NCI-H510A treated with DMSO at 0.1 percent for 48 hours (cell line): Measurements from ENCODE around the gene P4HB.
"Not testable (repeated sequence)": the region's sequence is repeated elsewhere in the genome, so short reads cannot be mapped to it uniquely, and the experiment has no call there.

ENCODE experiments used
- DNase-seq: peaks from one replicate; lab custom pipeline; 2025; lab: John Stamatoyannopoulos, UW

Gene P4HB

DNA sequence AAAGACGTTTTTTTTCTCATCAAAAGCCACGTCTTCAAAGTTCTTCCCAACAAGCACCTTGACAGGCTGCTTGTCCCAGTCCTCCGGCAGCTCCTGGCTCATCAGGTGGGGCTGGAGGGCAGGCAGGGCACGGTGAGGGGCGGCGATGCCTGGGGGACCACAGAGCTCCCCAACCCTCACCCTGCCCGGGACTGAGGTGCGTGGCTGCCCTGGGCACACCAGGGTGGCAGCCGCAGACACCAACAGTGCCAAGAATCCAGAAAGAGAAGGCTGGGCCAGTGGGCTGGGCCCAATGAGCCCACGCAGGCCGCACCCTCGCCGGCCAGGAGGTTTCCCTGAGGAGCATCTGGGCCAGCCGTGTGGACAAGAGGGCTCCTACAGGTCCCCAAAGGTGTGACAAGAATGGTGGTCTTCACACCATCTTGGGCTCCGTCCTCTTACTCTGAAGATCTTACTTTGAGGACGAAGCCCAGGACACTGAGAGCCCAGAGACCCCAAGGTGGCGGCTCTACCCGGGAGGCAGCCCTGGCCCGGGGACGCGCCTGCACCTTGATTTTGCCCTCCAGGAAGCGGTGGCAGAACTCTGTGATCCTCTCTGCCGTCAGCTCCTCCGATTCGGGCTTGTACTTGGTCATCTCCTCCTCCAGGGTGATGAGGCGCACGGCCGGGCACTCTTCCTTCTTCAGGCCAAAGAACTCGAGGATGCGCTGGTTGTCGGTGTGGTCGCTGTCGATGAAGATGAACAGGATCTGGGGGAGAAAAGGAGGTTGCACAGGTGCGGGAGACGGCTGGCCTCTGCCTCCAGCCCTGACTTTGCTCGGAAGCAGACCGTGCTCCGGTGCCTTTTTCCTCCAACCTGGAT is 14.2 kb downstream of the P4HB start:
- no peak for DNase-seq

DNA sequence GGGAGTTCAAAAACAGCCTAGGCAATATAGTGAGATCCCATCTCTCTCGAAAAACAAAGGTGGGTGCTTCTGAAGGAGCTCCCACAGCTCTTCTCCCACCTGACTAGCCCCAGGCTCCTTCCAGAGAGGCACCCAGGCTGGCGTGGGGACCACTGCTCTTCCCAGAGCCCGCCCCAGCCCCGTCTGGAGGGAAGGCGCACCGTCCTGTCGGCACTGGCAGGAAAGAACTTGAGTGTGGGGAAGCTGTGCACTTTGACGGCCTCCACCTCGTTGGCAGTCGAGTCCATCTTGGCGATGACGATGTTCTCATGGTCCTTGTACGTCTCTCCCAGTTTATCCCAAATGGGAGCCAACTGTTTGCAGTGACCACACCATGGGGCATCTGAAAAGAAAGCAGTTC is 15.0 kb downstream of the P4HB start:
- no peak for DNase-seq

GRCh38 chr17:81844887-81845286 is 15.4 kb downstream of the P4HB start:
- no peak for DNase-seq

DNA sequence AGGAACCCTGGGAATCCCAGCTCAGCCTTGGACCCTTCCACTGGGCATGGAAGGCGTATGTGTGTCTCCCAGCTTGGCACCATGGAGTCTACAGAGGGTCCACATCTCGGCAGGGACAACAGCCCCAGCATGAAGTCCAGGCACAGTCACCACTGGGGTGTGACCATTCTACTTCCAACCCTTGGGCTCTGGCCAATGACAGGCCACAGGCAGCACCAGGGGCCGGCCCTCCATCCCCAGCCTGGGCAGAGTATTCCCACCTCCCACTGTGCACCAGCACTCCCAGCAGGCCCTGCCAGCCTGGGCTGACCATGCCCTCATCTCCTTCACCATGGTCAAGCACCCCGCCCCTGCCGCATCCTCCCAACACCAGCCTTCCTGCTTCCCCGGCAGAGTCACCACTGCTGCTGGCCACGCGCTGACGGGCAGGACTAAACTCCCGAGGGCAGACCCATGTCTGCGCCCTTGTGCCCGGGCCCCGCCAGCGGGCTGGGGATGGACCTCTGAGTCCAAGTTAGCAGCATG is 15.9 kb downstream of the P4HB start:
- DNase-seq, result no peak

GRCh38 chr17:81843713-81844326 is 16.5 kb downstream of the P4HB start:
- DNase-seq, result no peak

GRCh38 chr17:81842725-81843504 is 17.4 kb downstream of the P4HB start:
- DNase-seq, result no peak

DNA sequence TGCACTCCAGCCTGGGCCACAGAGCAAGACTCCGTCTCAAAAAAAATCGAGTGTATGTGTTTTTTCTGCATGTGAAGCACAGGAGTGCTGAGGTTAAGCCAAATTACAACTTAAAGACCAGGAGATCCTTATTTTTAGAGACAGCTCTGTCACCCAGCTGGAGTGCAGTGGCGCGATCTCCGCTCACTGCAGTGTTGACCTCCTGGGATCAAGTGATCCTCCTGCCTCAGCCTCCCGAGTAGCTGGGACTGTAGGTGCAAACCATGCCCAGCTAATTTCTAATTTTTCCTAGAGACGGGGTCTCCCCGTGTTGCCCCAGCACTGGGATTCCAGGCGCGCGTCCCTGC is 18.0 kb downstream of the P4HB start:
- no peak for DNase-seq

- no peak for DNase-seq
Measured at GRCh38 chr17:81841866-81842265, 18.5 kb downstream of the P4HB start.

GRCh38 chr17:81840826-81841778 is 19.2 kb downstream of the P4HB start:
- DNase-seq, result no peak

DNA sequence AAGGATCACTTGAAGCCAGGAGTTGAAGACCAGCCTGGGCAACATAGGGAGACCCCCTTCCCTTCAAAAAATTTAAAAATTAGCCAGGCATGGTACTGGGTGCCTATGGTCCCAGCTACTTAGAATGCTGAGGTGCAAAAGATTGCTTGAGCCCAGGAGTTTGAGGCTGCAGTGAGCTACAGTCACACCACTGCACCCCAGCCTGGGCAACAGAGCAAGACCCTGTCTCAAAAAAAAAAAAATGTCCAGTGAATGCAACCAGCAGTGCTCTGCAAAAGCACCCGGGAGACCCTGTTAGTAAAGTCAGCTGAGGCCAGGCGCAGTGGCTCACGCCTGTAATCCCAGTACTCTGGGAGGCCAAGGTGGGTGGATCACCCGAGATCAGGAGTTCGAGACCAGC is 20.3 kb downstream of the P4HB start:
- not testable (repeated sequence) for DNase-seq

- DNase-seq, result no peak
Measured at GRCh38 chr17:81839301-81839700, 21.0 kb downstream of the P4HB start.

DNA sequence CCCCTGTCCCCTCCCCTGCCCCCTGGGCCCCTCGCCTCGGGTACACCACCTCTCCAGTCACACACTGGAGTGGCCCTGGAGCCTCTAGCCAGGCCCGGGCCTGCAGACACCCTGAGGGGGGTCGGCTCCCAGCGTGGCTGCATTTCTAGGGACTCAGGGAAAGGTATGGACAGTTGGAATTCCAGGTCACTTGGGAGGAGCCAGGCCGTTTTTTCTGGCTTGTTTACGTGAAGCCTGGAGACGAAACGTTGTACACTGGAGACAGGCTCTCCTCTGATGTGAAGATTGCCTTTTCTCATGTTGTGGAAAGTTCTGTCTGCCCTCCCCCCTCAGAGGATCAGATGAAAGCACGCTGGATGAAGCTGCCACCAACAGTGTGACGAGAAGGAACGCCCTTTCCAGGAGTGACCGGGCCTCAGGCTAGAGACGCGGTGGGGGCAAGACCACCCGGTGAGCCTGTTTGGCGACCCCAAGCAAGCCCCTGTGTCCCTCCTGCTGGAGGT is 21.5 kb downstream of the P4HB start:
- DNase-seq, result no peak

DNA sequence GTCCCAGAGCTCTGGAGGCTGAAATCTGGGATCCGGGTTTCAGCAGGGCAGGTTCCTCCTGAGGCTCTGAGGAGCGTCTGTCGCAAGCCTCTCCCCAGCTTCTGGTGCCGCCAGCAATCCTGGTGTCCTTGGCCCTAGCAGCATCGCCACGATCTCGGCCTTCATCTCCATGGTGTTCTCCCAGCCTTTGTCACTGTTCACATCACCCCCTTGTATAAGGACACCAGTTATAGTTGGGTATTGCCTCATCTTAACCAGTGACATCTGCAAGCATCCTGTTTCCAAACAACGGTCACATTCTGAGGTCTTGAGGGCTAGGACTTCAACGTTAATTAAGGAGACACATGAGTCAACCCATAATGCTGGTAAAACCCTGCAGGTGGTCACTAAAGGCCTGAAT is 22.7 kb downstream of the P4HB start:
- no peak for DNase-seq

DNA sequence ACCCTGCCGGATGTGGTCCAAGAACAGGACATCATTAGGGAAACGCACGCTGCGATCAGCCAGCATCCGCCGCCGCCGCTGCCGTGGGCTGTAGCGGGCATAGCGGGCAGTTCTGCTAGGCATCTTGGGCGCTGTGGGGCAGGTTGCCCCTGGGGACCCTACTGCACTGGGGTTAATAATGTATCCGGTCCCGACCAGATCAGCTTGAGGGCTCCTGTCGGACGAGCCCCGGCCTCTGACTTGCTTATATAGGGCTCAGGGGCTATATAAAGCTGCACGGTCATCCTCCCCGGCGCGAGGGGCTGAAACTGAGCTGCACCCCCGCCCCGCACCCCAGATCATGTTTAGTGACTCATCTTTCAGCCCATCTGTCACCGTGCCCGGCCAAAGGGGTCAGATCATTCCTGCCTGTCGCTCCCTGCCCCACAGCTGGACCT is 25.5 kb downstream of the P4HB start, which contains the start of gene PPP1R27:
TSS of gene PPP1R27 (minus strand) at position 220 of the 437 bp plus-strand sequence. CDS start at position 123, 97 bp downstream.
- no peak for DNase-seq

- DNase-seq, result no peak
Measured at GRCh38 chr17:81833921-81834830, 26.2 kb downstream of the P4HB start.

DNA sequence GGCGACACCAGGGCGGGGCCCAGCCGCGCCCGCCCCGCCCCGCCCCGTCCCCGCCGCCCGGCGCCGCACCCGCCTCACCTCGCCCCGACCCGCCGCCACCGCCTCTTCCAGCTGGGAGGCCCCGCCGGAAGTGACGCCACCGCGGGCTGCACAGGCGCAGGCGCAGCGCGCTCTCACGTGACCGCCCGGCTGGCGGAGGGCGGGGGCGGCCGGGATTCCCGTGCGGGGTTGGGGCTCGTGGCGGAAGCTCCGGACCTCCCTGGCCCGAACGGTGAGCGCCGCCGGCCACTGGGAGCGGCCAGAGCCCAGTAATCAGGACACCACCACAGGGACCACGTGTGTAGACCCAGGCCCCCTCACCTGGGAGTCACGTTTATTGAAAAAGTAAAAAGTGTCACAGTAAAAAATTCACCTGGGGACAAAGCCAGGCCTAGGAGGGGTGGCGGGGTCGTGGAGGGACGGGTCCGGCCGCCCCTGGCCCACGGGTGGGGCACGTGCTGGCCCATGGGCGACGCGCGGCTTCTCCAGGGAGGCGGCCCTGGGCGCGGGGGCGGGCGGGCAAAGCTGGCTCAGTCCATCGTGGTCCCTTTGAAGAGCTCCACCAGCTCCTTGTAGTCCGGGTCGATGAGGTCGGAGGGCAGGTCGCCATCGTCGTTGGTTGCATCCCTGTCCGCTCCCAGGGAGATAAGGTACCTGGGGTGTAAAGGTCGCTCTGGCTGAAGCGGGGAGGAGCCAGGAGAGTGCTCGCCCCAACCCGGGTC is 27.0 kb downstream of the P4HB start, which contains the start of gene MCRIP1:
TSS of gene MCRIP1 (minus strand) at position 132 of the 761 bp plus-strand sequence. CDS start 8,785 bp downstream, outside the sequence.
- peak; percentile 90 for DNase-seq

- DNase-seq, result peak; percentile 73
Measured at GRCh38 chr17:81832608-81833159, 27.7 kb downstream of the P4HB start.

DNA sequence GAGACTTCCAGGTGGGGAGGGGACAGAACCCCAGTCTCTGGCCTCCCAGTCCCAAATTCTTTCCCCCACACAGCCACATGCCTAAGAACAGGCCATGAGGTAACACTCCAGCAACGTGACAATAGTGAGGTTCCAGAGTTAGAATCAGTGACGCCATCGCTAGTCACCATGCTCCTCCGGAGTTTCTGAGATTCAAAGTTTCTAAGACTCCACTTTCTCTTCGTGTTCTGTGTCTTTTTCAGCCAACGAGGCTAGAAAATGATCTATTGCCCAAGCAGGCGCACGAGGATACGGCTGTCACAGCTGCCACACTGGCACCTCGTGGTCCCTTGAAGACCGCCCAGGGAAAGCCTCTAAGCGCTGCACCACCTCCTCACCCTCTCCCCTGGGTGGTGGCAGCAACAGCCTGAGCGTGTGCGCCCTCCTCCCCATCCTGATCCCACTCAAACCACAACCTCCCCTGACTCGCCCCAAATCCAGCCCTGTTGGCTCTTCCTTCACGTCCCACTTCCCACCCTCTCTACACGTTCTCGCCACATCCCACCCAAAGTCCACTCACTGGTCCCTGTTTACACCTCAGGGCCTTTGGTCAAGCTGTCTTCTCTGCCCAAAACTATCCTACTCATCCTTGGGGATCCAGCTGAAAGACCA is 28.3 kb downstream of the P4HB start:
- DNase-seq, result no peak
